ENCODE measurements around the gene ERVH48-1.
"Not testable (repeated sequence)": the region's sequence is repeated elsewhere in the genome, so short reads cannot be mapped to it uniquely, and the experiment has no call there.

The ERVH48-1 gene

DNA sequence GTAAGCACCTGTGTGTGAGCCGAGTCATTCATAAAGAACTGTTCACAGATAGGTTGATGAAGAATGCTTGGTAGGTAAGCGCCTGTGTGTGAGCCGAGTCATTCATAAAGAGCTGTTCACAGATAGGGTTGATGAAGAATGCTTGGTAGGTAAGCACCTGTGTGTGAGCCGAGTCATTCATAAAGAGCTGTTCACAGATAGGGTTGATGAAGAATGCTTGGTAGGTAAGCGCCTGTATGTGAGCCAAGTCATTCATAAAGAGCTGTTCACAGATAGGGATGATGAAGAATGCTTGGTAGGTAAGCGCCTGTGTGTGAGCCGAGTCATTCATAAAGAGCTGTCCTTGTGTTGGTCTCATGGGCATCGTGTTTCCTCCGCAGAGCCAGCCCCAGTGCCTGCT lies 16.9 kb downstream of the ERVH48-1 start:
- DNase-seq (ENCODE audit: low read depth) = not testable (repeated sequence)

DNA sequence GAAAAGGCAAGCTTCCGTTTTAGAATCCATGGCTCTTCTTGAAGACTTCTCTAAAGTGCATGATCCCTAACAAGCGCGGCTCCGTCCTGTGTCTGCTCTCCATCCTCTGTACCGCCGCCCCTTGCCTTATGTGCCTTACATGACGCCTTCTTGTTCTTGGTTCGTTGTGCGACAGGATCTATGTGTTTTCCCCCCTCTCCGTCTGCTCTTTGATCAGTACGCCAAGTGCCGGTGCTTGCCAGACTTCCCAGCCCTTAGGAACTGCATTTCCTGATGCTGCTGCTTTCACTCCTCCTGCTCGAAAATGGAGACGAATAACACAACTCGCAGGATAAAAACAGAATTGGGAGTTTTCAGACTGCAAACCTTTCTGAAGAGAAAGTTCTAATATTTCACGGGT lies 19.2 kb downstream of the ERVH48-1 start:
- DNase-seq (ENCODE audit: low read depth) = no peak

DNA sequence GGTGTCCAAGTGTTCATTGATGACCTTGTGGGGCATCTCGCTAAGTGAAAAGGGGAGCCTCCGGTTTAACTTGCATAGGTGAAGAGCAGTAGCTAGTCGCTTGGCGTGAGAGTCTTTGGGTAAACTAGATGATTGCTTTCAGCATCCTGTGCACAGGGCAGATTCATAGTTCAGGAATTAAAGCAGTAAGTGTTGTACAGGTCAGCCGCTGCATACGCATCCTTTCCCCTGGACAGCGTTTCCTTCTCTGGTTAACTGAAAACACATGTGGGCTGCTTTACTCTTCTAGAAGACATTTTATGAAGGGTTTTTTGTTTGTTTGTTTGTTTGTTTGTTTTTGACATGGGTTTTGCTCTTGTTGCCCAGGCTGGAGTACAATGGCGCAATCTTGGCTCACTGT lies 20.2 kb downstream of the ERVH48-1 start:
- DNase-seq (ENCODE audit: low read depth) = no peak

DNA sequence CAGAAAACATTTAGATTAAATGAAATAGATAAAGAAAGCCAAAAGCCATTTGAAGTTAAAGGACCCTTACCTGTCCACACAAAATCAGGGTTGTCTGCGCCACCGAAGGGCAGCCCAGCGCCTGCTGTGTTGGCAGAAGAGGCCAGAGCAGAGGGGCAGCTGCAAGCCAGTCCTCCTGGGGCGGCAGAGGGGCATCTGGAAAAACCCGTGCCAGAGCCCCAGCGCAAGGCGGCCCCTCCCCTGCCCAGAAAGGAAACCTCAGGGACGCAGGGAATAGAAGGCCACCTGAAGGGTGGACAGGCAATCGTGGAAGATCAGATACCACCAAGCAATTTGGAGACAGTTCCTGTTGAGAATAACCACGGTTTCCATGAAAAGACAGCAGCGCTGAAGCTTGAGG lies 21.6 kb downstream of the ERVH48-1 start:
- no peak for DNase-seq (ENCODE audit: low read depth)

DNA sequence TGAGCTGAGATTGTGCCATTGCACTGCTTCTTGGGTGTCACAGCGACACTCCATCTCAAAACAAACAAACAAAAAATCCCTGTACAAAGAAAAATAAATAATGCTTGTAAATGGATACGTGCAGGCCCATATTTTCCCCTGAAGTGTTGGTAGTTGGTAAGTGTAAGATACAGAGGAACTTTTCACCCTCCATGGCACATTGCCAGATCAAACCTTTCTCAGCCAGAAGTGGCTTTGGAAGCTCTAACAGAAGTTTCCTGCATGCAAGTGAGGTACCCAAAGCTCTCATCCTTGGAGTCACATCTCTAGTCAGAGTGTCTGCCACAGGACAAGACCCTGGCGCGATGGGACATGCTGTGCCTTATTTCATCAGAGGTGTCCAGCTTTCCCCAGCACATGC lies 25.0 kb downstream of the ERVH48-1 start:
- no peak for DNase-seq (ENCODE audit: low read depth)

DNA sequence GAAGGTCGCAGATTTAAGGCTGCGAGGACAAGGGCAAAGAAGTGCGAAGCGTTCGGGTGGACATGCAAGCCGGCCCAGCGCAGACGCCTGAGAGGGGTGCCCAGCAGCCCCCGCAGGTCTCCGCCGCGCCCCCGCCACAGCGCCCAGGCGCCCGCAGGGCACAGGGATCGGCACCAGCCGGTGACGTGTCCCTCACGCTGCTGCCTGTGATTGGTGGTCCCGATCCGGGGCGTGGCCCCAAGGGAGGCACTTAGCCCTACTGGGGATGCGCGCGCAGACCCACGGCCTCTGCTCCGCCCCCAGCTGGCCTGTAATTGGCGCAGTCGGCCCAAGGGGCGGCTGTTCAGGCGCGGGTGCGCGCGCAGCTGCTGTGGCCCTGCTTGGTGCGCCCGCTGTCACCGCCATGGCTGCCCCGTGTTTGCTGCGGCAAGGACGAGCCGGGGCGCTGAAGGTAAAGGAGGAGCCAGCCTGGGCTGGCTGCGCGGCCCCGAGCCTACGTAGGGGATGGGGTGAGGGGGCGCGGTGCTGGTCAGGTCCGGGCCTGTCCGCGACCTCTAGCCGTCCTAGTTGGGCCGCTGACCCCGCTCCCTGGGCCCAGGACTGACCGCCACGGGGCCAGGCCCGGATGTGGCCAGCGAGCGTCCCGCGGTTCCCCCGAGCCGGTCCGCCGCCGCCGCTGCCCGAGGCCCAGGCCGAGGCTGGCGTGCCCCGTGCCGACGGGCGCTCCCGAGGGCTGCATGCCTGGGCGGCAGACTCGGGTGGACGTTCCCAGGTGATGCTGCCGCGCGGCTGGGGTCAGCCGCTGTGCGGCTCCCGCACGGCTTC lies 32.3 kb downstream of the ERVH48-1 start, which contains the start of gene NDUFV3:
TSS of gene NDUFV3 (plus strand) at position 379 of the 825 bp plus-strand sequence. CDS start at position 404, 25 bp downstream.
- peak; percentile 100 for DNase-seq (ENCODE audit: low read depth)

DNA sequence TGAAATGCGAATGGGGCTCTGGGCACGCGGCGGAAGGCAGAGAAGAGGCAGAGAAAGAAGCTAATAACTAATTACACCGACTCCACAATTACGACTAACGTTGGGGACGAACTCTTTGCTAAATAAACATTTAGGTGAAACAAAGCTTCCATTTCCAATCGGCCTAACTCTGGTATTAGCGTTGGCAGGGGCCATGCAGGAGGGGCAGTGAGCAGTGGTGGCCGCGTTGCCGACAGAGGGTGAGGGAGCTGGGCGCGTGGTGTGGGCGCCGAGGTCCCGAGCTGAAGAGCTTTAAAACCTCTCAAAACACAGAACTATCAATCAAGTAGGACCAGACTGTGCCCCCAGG lies 32.9 kb downstream of the ERVH48-1 start:
- no peak for DNase-seq (ENCODE audit: low read depth)

DNA sequence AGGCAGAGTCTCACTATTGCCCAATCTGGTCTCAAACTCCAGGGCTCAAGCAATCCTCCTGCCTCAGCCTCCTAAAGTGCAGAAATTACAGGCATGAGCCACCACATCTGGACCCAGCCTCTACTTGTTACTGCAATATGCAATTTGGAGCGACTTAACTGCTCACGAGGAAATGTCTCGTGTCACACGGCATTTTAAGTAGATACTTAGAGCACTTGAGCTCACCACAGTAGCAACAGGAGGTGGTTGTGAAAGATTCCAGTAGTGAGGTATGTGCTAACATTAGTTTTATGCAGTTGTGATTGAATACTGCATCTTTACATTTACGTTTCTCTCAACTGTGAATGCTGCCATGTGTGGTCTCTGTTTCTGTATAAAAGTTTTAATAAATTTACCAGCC lies 38.1 kb downstream of the ERVH48-1 start:
- no peak for DNase-seq (ENCODE audit: low read depth)

DNA sequence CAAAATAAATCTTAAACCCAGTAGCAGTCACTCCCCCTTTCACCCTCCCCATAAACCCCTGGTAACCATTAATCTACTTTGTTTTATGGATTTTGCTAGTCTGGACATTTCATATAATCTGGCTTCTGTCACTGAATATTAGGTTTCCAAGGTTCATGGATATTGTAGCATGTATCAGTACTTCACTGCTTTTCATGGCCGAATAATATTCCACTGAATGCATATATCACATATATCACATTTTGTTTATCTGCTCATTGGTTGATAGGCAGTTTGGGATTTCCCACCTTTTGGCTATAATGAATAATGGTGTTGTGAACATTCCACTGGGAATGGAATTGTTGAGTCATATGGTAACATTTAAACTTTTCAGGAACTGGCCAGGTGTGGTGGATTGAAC lies 41.5 kb downstream of the ERVH48-1 start:
- DNase-seq (ENCODE audit: low read depth) = no peak

DNA sequence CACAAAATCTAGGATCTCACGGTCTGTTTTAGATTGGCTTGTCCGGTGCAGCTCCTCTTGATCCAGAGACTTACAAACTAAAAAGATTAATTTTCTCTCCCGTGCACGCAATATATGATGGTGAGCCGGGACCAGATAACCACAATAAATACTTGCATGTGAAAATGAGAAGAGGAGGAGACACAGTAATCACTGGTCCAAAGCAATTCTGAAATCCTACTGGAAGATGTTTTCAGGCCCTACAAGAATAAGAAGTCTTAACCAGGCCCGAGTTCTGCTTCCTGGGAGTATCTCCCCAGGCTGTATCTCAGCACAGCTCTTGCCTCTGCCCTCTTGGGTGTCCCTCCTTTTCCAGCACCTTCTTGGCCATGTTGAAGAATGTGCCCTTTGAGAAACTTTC lies 45.1 kb downstream of the ERVH48-1 start:
- DNase-seq (ENCODE audit: low read depth) = no peak

DNA sequence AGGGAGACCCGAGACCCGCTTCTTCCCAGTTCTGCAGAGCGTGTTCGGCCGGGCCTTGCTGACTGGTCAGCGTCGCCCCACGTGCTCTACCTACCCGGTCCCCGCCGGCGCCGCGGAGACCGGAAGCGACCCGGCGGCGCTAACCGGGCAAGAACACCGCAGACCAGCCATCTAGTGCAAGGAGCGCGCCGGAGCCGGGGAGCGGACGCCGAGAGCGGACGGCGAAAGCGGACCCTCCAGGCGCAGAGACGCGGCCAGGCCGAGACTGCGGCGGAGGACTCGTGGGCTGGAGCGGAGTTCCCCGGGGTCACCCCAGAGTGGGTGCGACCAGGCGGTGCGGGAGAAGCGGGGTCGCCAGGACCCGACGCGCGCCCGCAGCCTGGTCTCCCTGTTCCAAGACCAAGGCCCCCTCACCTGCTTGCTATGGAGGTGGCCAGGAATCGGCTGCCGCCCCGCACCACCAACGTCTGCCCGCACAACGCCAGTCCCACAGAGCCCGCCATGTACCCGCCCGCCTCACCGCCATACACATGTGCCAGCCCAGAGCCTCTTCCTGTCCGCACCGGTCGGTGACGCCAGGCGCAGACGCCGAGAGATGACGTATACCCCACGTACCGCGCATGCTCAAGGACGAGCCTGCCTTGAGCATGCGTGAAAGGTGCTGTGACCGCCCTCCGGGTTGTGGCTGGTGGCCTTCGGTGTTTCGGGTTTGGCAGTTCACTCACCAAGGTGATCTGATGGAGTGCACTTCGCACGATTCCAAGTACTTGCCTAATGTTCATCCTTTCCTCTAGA lies 46.2 kb downstream of the ERVH48-1 start, which contains the start of gene WDR4:
TSS of gene WDR4 (minus strand) at position 547 of the 795 bp plus-strand sequence. CDS start at position 503, 44 bp downstream.
- DNase-seq (ENCODE audit: low read depth) = peak; percentile 98

DNA sequence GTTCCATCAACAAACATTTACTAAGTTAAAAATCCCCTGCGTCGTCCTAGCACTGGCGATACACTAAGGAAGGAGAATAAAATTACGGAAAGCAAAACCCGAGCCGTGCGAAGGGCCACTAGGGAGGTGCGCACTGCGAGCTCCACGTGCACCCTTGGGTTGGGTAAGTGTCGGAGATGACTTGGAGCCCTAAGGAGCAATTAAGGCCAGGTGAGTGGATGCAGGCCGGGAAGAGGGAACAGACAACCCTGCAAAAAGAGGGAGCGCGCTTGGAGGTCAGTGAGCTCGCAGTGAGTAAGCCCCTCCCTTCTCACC lies 46.8 kb downstream of the ERVH48-1 start:
- DNase-seq (ENCODE audit: low read depth) = no peak

DNA sequence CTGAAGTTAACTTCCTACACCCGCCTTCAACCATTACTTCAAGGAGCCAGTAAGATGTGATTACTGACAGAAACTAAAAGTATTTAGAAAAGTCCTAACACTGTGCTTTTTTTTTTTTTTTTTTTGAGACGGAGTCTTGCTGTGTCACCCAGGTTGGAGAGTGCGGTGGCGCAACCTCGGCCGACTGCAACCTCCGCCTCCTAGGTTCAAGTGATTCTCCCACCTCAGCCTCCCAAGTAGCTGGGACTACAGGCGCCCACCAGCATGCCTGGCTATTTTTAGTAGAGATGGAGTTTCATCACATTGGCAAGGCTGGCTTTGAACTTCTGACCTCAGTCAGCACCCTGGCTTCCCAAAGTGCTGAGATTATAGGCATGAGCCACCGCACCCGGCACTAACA lies 49.6 kb downstream of the ERVH48-1 start:
- DNase-seq (ENCODE audit: low read depth) = not testable (repeated sequence)

DNA sequence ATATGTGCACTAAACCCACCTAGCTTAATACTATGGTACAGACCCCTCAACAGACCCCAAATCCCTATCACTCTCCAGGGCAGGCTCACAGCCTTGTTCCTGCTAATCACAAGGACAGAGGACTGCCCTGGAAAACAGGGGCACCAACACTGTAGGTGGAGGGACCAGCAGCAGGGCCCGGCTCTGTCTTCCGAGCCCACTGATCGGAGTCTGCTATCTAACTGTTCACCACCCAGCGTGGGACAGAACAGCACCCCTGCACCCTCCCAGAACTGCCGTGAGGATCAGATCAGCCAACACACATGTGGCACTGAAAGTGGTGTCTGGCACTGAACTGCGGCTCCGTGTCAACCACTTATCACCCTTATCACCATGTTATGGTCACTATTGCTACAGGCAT lies 52.3 kb downstream of the ERVH48-1 start:
- no peak for DNase-seq (ENCODE audit: low read depth)

DNA sequence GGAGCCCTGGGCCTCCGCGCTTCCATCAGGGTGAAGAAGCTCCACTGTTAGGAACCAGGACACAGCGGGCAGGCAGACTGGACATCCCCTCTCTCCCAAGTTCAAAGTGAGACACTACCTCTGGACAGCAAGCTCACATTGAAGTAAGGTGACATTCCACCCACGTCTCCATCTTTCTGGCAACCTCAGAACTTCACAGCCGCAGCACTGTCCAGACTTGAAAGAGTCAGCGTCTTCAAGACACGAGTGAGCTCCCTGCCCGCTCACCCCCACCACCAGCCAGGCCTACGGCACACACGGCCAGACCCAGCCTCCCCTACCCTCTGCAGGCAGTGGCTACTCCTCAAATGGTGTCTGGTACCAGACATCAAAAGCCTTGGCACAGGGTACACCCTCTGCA lies 57.2 kb downstream of the ERVH48-1 start:
- DNase-seq (ENCODE audit: low read depth) = no peak

Data from activated T-cell treated with anti-CD3 and anti-CD28 coated beads for 48 hours (primary cell).